Liver (tissue), 3 donors: ENCODE results near the gene NBEA.
"Not testable (repeated sequence)": the region's sequence is repeated elsewhere in the genome, so short reads cannot be mapped to it uniquely, and the experiment has no call there.

ENCODE experiments used
- ATF3 ChIP-seq: IDR thresholded peaks from 2 replicates; pipeline ENCODE4 v1.6.1; 2016; ENCODE audit warnings: antibody characterized with exemption
- CTCF ChIP-seq: fragments of 150-350 bp; IDR thresholded peaks from 2 replicates; pipeline ENCODE4 v1.5.1; 2017; ENCODE audit warnings: improper control_type of control experiment, low read depth, low read length; ENCODE audit not compliant: missing input control
- EGR1 ChIP-seq, 2 donors: IDR thresholded peaks; 2 replicates each; pipeline ENCODE4 v1.6.1; 2016 to 2018; ENCODE audit warnings: antibody characterized with exemption in 2 of 2, low read depth in 2 of 2
- GABPA ChIP-seq, 2 donors: IDR thresholded peaks in 1 of 2; conservative IDR thresholded peaks in 1 of 2; 2 replicates each; pipeline ENCODE4 v1.6.1; 2016; ENCODE audit warnings: antibody characterized with exemption in 2 of 2, mild to moderate bottlenecking in 1 of 2, moderate library complexity in 1 of 2
- JUND ChIP-seq, 2 donors: IDR thresholded peaks; 2 replicates each; pipeline ENCODE4 v1.6.1; 2016; ENCODE audit warnings: antibody characterized with exemption in 2 of 2
- MAX ChIP-seq: IDR thresholded peaks from 2 replicates; pipeline ENCODE4 v1.6.1; 2016; ENCODE audit warnings: antibody characterized with exemption
- NR2F2 ChIP-seq: IDR thresholded peaks from 2 replicates; pipeline ENCODE4 v1.6.1; 2016; ENCODE audit warnings: antibody characterized with exemption
- RAD21 ChIP-seq, 2 donors: IDR thresholded peaks; 2 replicates each; pipeline ENCODE4 v1.6.1; 2016; ENCODE audit warnings: antibody characterized with exemption in 2 of 2, mild to moderate bottlenecking in 2 of 2
- REST ChIP-seq: IDR thresholded peaks from 2 replicates; pipeline ENCODE4 v1.6.1; 2016; ENCODE audit warnings: antibody characterized with exemption, mild to moderate bottlenecking
- RXRA ChIP-seq, 2 donors: IDR thresholded peaks; 2 replicates each; pipeline ENCODE4 v1.6.1; 2017 to 2018; ENCODE audit warnings: antibody characterized with exemption in 2 of 2, mild to moderate bottlenecking in 1 of 2
- SP1 ChIP-seq: IDR thresholded peaks from 2 replicates; pipeline ENCODE4 v1.6.1; 2018; ENCODE audit warnings: antibody characterized with exemption, mild to moderate bottlenecking
- TAF1 ChIP-seq: conservative IDR thresholded peaks from 2 replicates; pipeline ENCODE4 v1.6.1; 2016; ENCODE audit warnings: antibody characterized with exemption, mild to moderate bottlenecking
- YY1 ChIP-seq: IDR thresholded peaks from 2 replicates; pipeline ENCODE4 v1.6.1; 2016; ENCODE audit warnings: antibody characterized with exemption, mild to moderate bottlenecking
- ZBTB33 ChIP-seq: IDR thresholded peaks from 2 replicates; pipeline ENCODE4 v1.6.1; 2016; ENCODE audit warnings: antibody characterized with exemption
- donor health status: healthy.
- donor health status: healthy.

GRCh38 chr13:35113612-35114011 lies 171.5 kb downstream of the NBEA start:
- TF ChIP-seq MAX; GABPA (IDR thresholded peaks at IDR 0.05 in 1 of 2, conservative IDR thresholded peaks at IDR 0.05 in 1 of 2); CTCF; TAF1; RAD21 (IDR thresholded peaks at IDR 0.05); REST; EGR1 (IDR thresholded peaks at IDR 0.05; ENCODE audit: low read depth in 2 of 2); YY1; ATF3; NR2F2; ZBTB33; JUND (IDR thresholded peaks at IDR 0.05); RXRA (IDR thresholded peaks at IDR 0.05); SP1: not testable (repeated sequence)
